HUES48 (cell line): ENCODE data around the gene EGLN2.
"Not testable (repeated sequence)": the region's sequence is repeated elsewhere in the genome, so short reads cannot be mapped to it uniquely, and the experiment has no call there.

Experiments used
- H3K27ac ChIP-seq: one replicate; pipeline ENCODE4 v1.7.0; 2013; ENCODE audit warnings: low read depth, low read length, inconsistent platforms
- H3K27me3 ChIP-seq: 2 replicates; pipeline ENCODE4 v1.6.1; 2013; ENCODE audit warnings: mild to moderate bottlenecking, low read length; ENCODE audit not compliant: control insufficient read depth, insufficient read depth
- H3K36me3 ChIP-seq: 2 replicates; pipeline ENCODE4 v1.6.1; 2013; ENCODE audit warnings: low read length; ENCODE audit not compliant: control insufficient read depth, insufficient read depth
- H3K4me1 ChIP-seq: 2 replicates; pipeline ENCODE4 v1.6.1; 2013; ENCODE audit warnings: mild to moderate bottlenecking, low read length; ENCODE audit not compliant: control insufficient read depth, insufficient read depth
- H3K4me3 ChIP-seq: 2 replicates; pipeline ENCODE4 v1.5.1; 2013; ENCODE audit warnings: mild to moderate bottlenecking, low read depth, low read length
- H3K9ac ChIP-seq: 2 replicates; pipeline ENCODE4 v1.6.1; 2013; ENCODE audit warnings: mild to moderate bottlenecking, low read depth, low read length, moderate library complexity
- H3K9me3 ChIP-seq: 2 replicates; pipeline ENCODE4 v1.6.1; 2013; ENCODE audit warnings: low read length; ENCODE audit not compliant: control insufficient read depth, insufficient read depth

EGLN2 gene

DNA sequence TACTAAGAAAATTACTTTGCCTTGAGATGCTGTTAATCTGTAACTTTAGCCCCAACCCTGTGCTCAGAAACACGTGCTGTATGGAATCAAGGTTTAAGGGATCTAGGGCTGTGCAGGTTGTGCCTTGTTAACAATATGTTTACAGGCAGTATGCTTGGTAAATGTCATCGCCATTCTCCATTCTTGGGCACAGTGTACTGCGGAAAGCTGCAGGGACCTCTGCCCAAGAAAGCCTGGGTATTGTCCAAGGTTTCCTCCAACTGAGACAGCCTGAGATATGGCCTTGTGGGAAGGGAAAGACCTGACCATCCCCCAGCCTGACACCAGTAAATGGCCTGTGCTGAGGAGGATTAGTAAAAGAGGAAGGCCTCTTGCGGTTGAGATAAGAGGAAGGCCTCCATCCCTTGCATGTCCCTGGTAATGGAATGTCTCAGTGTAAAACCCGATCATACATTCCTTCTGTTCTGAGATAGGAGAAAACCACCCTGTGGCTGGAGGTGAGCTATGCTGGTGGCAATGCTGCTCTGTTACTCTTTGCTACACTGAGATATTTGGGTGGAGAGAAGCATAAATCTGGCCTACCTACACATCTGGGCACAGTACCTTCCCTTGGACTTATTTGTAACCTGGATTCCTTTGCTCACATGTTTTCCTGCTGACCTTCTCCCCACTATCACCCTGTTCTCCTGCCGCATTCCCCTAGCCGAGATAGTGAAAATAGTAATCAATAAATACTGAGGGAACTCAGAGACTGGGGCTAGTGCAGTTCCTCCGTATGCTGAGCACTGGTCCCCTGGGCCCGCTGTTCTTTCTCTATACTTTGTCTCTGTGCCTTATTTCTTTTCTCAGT lies 23.9 kb downstream of the EGLN2 start:
- H3K9me3 ChIP-seq, H3K36me3 ChIP-seq, H3K27me3 ChIP-seq, H3K4me3 ChIP-seq, H3K9ac ChIP-seq, H3K27ac ChIP-seq, H3K4me1 ChIP-seq: not testable (repeated sequence)

DNA sequence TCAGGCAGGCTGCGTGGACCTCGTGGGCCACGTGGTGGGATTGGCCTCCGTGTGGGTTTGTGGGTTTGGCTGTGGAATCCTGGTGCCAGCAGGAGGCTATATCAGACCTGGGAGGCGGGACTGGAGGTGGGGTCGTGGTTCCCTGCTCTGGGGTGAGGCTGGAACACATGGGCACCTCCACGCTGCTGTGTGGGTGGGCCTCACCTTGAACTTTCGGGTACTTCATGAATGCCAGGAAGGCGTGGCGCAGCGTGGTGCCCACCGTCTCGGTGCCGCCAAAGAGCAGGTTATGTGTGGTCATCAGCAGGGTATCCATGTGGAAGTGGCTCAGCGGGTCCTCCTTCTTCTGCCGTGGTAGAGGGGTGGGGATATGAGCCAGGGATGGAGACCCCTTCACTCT lies 25.9 kb downstream of the EGLN2 start:
- H3K4me3 ChIP-seq, H3K4me1 ChIP-seq, H3K9ac ChIP-seq, H3K9me3 ChIP-seq, H3K27ac ChIP-seq, H3K36me3 ChIP-seq, H3K27me3 ChIP-seq: not testable (repeated sequence)

DNA sequence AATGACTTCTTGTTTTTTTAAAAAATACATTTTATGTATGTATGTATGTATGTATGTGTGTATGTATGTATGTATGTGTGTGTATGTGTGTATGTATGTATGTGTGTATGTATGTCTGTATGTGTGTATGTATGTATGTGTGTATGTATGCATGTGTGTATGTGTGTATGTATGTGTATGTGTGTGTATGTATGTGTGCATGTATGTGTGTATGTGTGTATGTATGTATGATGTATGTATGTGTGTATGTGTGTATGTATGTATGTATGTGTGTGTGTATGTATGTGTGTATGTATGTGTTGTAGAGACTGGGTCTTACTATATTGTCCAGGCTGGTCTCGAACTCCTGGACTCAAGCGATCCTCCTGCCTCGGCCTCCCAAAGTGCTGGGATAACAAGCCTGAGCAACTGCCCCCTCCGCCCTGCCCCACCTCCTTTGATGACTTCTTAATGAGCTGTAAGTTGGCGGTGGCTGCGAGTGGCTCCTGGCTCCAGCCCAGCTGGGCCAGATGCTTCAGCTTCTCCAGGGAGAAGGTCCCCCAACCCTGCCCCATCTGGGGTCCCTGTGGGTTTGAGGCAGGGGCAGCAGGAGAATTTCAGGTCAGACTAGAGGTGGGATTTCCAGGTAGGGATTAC lies 26.6 kb downstream of the EGLN2 start:
- not testable (repeated sequence) for H3K27me3 ChIP-seq, H3K4me3 ChIP-seq, H3K4me1 ChIP-seq, H3K9me3 ChIP-seq, H3K36me3 ChIP-seq, H3K27ac ChIP-seq, H3K9ac ChIP-seq

DNA sequence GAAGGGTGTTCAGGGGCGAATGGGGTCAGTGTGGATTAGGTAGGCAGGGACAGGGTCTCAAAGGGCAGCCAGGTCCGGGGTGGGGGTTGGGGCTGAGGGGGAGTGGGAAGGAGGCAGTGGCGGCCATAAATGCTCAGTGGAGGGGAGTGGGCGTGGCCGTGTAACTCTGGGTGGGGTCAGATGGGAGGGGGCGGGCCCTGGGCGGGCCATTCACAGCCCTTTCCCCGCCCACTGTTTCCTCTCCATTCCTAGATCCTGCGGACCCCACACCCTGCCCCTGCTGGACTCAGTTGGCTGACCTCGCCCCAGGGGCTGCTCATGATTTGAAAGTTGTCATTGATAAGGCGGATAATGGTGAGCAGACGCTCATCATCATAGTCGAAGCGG lies 27.3 kb downstream of the EGLN2 start:
- H3K36me3 ChIP-seq, H3K9ac ChIP-seq, H3K4me1 ChIP-seq, H3K27me3 ChIP-seq, H3K27ac ChIP-seq, H3K4me3 ChIP-seq, H3K9me3 ChIP-seq: not testable (repeated sequence)

DNA sequence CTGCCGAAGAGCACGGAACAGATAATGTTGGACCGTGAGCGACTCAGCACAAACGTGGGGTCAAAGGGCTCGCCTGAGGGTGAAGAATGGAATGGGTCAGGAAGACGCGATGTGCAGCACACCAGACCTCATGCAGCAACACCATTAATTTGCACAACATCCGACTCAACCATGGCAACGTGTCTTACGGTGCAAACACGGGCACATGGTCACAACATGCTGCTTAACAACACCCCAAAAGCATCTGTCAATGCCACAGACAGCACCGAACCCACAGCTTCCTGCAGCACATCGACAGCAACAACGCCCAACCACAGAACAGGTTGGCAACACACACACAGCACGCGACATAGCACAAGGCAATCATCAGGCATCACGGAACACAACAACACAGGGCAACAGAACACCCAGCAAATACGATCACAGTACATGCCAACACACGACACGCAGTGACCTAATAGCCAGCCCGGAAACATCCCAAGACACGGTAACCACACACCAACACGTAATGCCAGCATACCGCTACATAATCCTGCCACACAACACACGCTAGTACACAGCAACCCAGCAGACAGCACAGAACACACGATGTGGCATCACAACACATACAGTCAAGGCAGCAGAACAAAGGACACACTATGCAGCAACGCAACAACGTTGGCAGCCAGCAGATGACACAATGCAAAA lies 27.9 kb downstream of the EGLN2 start:
- H3K36me3 ChIP-seq, H3K27ac ChIP-seq, H3K4me3 ChIP-seq, H3K9me3 ChIP-seq, H3K4me1 ChIP-seq, H3K27me3 ChIP-seq, H3K9ac ChIP-seq: not testable (repeated sequence)

DNA sequence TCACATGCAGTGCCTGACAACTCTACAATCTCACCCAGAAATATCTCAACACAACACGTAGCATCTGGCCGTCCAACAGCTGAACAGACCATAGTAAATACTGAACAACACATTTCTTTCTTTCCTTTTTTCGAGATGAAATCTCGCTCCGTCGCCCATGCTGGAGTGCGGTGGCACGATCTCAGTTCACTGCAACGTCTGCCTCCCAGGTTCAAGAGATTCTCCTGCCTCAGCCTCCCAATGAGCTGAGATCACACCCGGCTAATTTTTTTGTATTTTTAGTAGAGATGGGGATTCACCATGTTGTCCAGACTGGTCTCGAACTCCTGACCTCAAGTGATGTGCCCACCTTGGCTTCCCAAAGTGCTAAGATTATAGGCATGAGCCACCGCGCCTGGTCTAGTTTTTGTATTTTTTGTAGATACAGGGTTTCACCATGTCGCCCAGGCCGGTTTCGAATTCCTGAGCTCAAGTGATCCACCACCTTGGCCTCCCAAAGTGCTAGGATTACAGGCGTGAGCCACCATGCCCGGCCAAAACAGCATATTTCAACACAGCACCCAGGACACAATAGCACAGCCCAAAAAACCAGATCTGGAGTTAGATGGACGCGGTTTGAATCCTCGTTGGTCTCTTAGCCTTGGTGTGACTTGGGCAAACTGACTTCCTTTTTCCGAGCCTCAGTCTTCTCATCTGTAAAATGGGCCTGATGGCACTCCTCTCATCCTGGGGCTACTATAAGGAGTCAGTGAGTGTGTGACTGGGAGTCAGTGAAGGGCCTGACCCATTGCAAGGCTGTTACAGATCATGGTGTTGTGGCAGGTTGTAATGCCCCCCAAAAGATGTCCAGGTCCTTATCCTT lies 28.6 kb downstream of the EGLN2 start:
- no peaks in the 10 kb centered on the region for H3K27me3 ChIP-seq
- H3K4me3 ChIP-seq: no peak overlapping the region
- H3K4me1 ChIP-seq: no peaks in the 10 kb centered on the region
- H3K9ac ChIP-seq: no peak overlapping the region
- H3K9me3 ChIP-seq: no peaks in the 10 kb centered on the region
- H3K27ac ChIP-seq: no peak overlapping the region
- H3K36me3 ChIP-seq: no peaks in the 10 kb centered on the region

DNA sequence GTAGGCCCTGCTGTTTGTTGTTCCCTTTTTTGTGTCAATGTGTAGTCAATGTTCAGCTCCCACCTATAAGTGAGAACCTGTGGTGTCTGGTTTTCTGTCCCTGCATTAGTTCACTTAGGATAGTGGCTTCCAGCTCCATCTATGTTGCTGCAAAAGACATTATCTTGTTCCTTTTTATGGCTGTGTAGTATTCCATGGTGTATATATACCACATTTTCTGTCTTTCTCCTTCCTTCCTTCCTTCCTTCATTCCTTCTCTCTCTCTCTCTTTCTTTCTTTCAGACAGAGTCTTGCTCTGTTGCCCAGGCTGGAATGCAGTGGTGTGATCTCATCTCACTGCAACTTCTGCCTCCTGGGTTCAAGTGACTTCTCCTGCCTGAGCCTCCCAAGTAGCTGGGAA lies 30.2 kb downstream of the EGLN2 start:
- no peaks in the 10 kb centered on the region for H3K27me3 ChIP-seq
- no peaks in the 10 kb centered on the region for H3K4me1 ChIP-seq
- H3K4me3 ChIP-seq: no peak overlapping the region
- no peak overlapping the region for H3K9ac ChIP-seq
- H3K9me3 ChIP-seq: no peaks in the 10 kb centered on the region
- H3K36me3 ChIP-seq: no peaks in the 10 kb centered on the region
- no peak overlapping the region for H3K27ac ChIP-seq

DNA sequence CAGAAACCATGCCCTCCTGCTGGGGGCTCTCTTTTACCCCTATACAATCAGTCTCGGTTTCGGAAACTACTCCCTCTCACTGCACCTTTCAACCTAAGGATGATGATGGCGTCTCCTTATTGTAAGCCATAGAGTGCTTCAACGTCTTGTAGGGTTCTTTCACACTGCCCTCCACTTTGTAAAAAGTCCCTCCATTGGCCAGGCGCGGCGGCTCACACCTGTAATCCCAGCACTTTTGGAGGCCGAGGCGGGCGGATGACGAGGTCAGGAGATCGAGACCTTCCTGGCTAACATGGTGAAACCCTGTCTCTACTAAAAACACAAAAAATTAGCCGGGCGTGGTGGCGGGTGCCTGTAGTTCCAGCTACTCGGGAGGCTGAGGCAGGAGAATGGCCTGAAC lies 31.8 kb downstream of the EGLN2 start:
- H3K4me3 ChIP-seq, H3K9ac ChIP-seq, H3K9me3 ChIP-seq, H3K27me3 ChIP-seq, H3K4me1 ChIP-seq, H3K27ac ChIP-seq, H3K36me3 ChIP-seq: not testable (repeated sequence)

DNA sequence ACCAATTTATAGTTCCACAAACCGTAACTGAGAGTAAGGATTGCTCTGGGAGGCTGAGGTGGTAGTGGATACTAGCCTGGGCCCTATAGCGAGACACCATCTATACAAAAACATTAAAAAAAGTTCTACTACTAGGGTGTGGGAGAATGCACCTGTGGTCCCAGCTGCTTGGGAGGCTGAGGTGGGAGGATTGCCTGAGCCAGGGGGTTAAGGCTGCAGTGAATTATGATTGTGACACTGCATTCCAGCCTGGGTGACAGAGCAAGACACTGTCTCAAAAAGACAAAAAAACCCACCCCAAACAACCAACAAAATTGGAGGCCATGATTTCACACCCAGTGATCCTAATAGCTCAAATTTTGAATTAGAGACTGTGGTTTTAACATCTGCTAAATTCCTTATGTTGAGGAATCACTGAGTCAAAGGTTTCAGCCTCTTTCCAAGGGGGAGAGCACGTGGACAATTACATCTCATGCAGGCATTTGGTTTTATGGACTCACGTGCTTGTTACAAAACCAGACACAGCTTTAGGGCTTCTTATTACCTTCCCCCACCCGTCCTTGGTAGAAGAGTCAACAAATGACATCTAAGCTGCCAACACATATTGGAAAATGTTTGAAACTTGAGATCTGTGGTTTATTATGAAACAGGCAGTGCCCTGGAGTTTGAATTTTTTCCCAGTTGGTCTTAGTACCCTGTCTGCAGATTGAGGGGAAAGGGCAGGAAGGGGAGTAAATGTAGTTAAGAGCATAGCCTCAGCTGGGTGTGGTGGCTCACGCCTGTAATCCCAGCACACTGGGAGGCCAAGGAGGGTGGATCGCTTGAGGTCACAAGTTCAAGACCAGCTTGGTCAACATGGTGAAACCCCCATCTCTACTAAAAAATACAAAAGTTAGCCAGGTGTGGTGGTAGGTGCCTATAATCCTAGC lies 32.8 kb downstream of the EGLN2 start:
- no peak overlapping the region for H3K4me3 ChIP-seq
- H3K4me1 ChIP-seq: no peaks in the 10 kb centered on the region
- H3K9me3 ChIP-seq: no peaks in the 10 kb centered on the region
- no peak overlapping the region for H3K9ac ChIP-seq
- H3K27ac ChIP-seq: no peak overlapping the region
- no peaks in the 10 kb centered on the region for H3K36me3 ChIP-seq
- no peaks in the 10 kb centered on the region for H3K27me3 ChIP-seq

DNA sequence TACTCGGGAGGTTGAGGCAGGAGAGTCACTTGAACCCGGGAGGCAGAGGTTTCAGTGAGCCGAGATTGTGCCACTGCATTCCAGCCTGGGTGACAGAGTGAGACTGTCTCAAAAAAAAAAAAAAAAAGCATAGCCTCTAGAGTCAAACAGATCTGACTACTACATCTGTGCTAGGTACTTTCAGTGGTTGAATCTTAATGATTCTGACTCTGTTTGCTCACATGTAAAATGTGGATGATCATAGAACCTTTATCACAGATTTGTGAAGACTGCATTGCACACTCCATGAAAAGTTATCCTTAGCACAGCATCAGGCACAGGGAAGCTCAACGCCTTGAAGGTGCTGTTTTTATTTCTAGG lies 33.4 kb downstream of the EGLN2 start:
- H3K4me1 ChIP-seq, H3K27me3 ChIP-seq, H3K4me3 ChIP-seq, H3K27ac ChIP-seq, H3K36me3 ChIP-seq, H3K9ac ChIP-seq, H3K9me3 ChIP-seq: not testable (repeated sequence)
